ENCODE measurements around the gene NIPBL.
"Not testable (repeated sequence)": the region's sequence is repeated elsewhere in the genome, so short reads cannot be mapped to it uniquely, and the experiment has no call there.

NIPBL gene

GRCh38 chr5:36877667-36878391 is 1.3 kb downstream of the NIPBL start:
- DNase-seq (ENCODE audit: low spot score): peak; percentile 27

- DNase-seq (ENCODE audit: low spot score): no peak
Measured at GRCh38 chr5:36878392-36879082, 2.0 kb downstream of the NIPBL start.

GRCh38 chr5:36879274-36880033 is 2.9 kb downstream of the NIPBL start:
- DNase-seq (ENCODE audit: low spot score): no peak

- DNase-seq (ENCODE audit: low spot score): no peak
Measured at GRCh38 chr5:36880761-36881160, 4.2 kb downstream of the NIPBL start.

DNA sequence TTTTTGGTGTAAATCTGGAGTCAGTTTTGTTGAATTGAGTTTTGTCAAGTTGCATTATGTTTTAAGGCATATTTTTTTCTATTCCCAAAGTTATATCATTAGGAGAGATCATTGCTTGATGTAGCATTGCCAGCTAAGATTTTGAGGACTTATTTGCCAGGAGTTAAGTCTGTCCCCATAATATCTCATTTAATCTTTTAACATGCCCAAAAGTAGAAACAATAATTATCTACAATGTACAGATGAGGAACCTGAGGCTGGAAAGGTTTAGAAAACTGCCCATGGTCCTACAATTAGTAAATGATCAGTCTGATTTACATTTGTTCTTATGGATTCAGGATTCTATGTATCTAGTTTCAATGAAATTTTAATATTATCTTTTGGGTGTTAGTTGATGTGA is 4.7 kb downstream of the NIPBL start:
- no peak for DNase-seq (ENCODE audit: low spot score)

- no peak for DNase-seq (ENCODE audit: low spot score)
Measured at GRCh38 chr5:36881807-36882206, 5.2 kb downstream of the NIPBL start.

- DNase-seq (ENCODE audit: low spot score): no peak
Measured at GRCh38 chr5:36882250-36882649, 5.7 kb downstream of the NIPBL start.

GRCh38 chr5:36883894-36884462 is 7.4 kb downstream of the NIPBL start:
- DNase-seq (ENCODE audit: low spot score): no peak

DNA sequence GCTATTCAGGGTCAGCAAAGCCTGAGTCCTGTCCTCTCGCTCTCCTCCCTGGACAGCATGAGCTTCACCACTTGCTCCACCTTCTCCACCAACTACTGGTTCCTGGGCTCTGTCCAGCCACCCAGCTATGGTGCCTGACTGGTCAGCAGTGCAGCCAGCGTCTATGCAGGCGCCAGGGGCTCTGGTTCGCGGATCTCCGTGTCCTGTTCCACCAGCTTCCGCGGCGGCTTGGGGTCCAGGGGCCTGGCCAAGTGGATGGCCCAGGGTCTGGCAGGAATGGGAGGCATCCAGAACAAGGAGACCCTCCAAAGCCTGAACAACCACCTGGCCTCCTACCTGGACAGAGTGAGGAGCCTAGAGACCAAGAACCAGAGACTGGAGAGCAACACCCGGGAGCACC is 8.6 kb downstream of the NIPBL start:
- DNase-seq (ENCODE audit: low spot score): no peak

DNA sequence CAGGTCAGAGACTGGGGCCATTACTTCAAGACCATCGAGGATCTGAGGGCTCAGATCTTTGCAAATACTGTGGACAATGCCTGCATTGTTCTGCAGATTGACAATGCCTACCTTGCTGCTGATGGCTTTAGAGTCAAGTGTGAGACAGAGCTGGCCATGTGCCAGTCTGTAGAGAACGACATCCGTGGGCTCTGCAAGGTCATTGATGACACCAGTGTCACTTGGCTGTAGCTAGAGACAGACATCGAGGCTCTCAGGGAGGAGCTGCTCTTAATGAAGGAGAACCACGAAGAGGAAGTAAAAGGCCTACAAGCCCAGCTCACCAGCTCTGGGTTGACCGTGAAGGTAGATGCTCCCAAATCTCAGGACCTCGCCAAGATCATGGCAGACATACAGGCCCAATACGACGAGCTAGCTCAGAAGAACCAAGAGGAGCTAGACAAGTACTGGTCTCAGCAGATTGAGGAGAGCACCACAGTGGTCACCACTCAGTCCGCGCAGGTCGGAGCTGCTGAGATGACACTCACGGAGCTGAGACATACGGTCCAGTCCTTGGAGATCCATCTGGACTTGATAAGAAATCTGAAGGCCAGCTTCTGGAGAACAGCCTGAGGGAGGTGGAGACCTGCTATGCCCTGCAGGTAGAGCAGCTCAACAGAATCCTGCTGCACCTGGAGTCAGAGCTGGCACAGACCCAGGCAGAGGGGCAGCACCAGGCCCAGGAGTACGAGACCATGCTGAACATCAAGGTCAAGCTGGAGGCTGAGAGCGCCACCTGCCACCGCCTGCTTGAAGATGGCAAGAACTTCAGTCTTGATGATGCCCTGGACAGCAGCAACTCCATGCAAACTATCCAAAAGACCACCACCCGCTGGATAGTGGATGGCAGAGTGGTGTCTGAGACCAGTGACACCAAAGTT is 9.3 kb downstream of the NIPBL start:
- DNase-seq (ENCODE audit: low spot score): no peak

DNA sequence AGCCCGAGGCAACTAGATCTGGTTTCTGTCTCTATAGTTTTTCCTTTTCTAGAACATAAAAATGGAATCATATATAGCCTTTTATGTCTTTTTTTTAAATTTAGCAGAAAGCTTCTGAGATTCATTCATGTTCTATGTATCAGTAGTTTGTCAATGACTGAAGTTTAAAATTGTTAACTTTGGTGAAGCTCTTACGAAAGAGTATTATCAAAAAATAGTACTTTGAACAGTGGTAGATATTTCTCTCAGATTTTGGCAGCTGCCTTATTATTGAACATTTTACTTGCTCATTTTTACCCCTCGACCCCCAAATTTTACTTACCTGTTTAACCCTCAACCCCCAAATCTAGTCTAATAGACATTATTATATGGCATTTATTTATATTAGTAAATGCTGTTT is 10.2 kb downstream of the NIPBL start:
- no peak for DNase-seq (ENCODE audit: low spot score)

GRCh38 chr5:36887532-36887931 is 11.0 kb downstream of the NIPBL start:
- no peak for DNase-seq (ENCODE audit: low spot score)

GRCh38 chr5:36888303-36888702 is 11.7 kb downstream of the NIPBL start:
- no peak for DNase-seq (ENCODE audit: low spot score)

- DNase-seq (ENCODE audit: low spot score): no peak
Measured at GRCh38 chr5:36889264-36889663, 12.7 kb downstream of the NIPBL start.

DNA sequence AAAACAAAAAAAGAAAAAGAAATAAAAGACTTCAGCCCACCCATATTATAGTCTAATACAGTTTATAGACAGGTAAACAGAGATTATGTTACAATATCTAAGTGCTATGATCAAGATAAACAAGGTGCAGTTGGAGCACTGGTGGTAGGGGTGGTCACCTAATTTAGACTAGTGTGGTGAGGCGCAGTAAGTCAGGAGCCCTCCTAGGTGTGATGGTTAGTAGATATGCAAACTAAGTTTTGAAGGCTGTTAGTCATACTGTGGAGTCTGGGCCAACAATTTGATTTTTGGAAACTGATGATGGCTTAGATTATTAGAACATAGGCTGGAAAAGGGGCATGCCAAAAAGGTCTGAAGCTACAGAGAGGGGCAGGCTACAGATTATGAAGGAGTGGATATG is 14.7 kb downstream of the NIPBL start:
- DNase-seq (ENCODE audit: low spot score): no peak

GRCh38 chr5:36892085-36892830 is 15.7 kb downstream of the NIPBL start:
- not testable (repeated sequence) for DNase-seq (ENCODE audit: low spot score)

DNA sequence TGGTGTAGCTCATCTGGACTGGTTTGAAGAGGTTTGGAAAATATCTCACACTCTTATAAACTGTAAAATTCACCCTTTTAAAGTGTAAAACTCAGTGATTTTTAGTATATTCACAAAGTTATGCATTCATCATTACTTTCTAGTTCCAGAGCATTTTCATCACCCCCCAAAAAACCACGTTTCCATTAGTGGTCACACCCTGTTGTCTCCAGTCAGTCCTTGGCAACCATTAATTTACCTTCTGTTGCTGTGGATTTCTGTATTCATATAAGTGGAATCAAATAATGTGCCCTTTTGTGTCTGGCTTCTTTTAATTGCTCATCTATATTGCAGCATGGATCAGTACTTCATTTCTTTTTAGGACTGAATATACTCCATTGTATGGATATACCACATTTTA is 18.4 kb downstream of the NIPBL start:
- no peak for DNase-seq (ENCODE audit: low spot score)

GRCh38 chr5:36896476-36896875 is 19.9 kb downstream of the NIPBL start:
- DNase-seq (ENCODE audit: low spot score): no peak

DNA sequence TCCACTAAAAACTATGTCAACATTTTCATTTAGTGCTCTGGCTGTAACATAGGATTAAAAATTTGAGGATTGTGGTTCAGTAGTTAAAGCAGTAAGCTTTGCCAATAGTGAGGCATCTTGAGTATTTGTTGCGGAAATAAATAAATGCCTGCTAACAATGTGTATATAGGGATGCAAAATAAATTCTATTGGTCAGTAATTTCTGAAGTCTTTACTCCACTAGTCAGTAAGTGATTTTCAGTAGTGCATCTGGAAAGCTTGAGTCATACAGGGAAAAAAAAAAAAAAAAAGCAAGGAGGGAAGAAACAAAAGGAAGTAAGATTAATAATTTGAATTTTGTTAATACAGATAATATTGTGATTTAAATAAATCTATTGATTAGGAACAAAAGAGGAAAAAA is 21.0 kb downstream of the NIPBL start:
- DNase-seq (ENCODE audit: low spot score): no peak

DNA sequence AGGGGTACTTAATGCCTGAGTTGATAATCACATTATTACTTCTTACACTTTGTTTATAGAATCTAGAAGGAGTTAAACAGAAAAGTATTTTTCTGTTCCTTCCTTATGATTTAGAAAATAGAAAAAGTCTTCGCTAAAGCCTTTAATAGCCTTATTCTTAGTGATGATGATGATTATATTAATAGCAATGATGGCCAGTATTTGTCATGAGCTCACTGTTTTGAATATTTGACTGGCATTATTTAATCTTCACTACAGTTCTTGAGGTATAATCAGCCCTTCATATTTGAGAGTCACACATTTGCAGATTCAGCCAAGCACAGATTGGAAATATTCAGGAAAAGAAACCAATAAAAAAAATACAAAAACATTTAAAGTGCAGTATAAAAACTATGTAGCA is 23.3 kb downstream of the NIPBL start:
- DNase-seq (ENCODE audit: low spot score): no peak

GRCh38 chr5:36900283-36900682 is 23.7 kb downstream of the NIPBL start:
- no peak for DNase-seq (ENCODE audit: low spot score)
